NCI-H526 (cell line): Measurements from ENCODE around the gene JMY.
"Not testable (repeated sequence)": the region's sequence is repeated elsewhere in the genome, so short reads cannot be mapped to it uniquely, and the experiment has no call there.

Experiments
- DNase-seq, 2 experiments: peaks; one replicate each; lab custom pipeline; 2025; lab: John Stamatoyannopoulos, UW

The JMY gene

DNA sequence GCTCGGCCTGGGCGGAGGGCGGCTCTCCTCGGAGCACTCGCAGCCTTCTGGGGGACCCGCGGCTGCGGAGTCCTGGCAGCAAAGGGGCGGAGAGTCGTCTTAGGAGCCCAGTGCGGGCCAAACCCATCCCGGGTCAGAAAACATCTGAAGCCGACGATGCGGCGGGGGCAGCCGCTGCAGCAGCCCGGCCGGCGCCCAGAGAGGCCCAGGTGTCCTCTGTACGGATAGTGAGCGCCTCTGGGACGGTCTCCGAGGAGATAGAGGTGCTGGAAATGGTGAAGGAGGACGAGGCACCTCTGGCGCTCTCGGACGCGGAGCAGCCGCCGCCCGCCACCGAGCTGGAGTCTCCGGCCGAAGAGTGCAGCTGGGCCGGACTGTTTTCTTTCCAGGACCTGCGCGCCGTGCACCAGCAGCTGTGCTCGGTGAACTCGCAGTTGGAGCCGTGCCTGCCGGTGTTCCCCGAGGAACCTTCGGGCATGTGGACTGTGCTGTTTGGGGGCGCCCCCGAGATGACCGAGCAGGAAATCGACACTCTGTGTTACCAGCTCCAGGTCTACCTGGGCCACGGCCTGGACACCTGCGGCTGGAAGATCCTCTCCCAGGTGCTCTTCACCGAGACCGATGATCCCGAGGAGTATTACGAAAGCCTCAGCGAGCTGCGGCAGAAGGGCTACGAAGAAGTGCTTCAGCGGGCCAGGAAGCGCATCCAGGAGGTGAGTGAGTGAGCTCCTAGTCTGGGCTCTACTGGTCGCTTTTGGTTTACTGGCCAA, 1.2 kb downstream of the JMY start:
- DNase-seq = peak; percentile 37 to 71

DNA sequence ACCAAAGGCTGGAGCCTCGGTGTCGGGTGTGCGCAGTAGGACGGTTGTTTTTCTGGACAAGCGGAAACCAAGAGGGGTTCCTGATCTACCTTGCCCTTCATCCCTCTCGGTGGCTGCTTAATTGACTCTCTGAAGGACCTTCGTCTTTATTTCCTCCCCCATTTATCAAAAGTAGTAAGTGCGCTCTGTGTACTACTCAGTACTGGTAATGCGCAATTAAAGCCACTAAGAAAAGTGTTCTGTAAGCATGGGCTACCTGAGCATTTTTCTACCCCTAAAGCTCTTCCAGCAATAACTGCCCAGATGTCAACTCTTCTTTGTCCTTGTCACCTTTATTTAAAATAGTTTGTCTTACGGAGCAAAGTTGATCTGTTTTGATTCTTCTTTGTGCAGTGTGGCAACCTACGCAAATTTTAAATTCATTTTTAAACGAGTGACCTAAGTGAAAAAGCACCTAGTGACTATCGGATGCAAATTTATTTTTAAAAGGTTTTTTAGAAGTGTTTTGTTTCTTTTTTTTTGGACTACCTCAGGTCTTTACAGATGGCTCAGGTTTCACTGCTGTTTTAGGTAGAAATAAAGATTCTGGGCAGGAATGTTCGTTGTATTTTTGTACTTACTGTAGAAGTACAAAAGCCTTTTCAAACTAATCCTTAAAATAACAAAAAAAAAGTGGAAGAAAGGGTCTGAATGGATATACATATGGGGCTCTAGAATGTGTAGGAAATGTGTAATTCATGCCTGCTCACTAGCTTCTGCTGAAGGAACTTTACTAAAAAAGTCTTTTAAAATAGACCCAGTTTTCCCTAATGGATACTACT, 2.0 kb downstream of the JMY start:
- peak in 1 of 2 experiments; percentile 36 for DNase-seq

GRCh38 chr5:79240561-79240960, 4.6 kb downstream of the JMY start:
- DNase-seq = no peak

DNA sequence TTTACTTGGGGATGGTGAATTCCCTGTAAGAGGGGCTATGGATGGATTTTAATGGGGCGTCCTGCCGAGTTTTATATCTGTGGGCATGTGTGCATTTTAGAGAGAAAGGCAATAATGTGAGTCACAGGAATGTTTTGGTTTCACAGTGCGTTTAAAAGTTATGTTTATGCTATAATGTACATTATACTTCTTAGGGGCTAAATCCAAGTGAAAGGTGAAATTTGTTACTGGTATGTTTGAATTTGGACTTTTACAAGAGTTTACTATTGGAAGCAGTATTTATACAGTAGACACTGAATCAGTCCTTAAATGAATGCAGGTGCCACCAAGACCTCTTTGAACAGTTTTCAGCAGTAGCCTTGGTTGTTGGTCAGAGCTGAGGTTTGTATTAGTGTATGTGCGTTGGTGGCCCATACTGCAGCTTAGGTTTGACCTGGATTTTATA, 5.6 kb downstream of the JMY start:
- no peak for DNase-seq

DNA sequence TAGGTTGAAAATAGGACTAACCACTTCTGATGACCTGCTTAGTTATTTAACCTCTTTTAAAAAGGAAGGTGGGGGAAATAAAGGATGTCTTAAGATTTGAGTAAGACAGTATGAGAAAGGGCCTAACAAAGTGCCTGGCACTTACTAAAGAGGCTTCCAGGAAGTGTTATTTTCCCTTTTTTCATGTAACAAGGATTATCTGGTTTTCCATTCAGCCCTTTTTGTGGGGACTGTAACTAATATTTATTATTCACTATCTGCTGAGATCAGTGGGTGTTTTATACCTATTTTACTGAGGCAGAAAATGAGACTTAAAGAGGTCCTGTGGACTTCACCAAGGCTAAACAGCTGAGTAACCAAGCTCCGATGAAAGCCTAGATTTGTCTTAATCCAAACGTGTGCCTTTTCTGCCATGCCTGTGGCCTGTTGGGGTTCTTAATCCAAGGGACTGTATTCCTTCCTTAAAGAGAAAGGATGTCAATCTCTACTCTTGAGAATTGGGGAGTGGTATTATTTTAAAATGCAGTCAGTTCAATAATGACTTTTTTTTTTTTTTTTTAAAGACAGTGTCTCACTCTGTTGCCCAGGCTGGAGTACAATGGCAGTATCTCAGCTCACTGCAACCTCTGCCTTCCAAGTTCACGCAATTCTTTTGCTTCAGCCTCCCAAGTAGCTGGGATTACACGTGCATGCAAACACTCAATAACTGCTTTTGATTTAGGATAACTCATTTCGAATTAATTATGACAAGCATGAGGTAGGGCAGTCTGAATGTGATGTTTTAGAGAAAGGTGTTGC, 6.5 kb downstream of the JMY start:
- DNase-seq = no peak

- DNase-seq = no peak
These were observed 7.3 kb downstream of the JMY start for GRCh38 chr5:79243224-79243623.

DNA sequence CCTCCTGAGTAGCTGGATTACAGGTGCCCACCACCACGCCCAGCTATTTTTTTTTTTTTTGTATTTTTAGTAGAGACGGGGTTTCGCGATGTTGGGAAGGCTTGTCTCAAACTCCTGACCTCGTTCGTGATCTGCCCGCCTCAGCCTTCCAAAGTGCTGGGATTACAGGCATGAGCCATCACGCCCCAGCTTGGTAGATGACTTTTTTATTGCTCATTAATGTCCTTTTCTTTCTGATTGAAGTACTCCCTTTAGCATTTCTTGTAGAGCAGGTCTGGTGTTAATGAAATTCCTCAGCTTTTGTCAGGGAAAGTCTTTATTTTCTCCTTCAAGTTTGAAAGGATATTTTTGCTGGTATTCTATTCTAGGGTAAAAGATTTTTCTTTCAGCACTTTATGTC, 18.1 kb downstream of the JMY start:
- not testable (repeated sequence) for DNase-seq

DNA sequence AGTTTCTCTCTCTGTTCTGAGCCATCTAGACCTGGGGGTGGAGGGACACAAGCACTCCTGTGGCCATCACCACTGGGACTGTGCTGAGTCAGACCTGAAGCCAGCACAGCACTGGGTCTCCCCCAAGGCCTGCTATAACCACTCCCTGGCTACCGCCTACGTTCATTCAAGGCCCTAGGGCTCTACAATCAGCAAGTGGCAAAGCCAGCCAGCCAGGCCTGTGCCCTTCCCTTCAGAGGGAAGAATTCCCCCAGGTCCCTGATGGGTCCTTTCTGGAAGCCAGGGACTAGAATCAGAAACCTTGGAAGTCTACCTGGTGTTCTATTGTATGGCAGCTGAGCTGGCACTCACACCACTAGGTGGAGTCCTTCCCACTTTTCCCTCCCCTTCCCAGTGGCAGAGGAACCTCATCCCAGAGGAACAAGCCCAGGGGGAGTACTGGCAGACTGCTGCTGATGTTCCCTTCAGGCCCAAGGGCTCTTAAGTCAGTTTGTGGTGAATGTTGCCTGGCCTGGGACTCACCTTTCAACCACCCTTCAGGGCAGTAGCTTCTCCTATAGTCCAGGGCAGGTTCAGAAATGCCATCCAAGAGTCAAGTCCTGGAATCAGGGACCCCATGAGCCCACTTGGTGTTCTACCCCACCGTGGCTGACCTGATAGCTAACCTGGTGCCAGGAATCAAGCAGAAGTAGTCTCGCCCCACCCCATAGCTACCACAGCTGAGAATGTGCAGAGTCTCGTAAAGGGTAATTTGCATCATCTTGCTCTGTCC, 20.0 kb downstream of the JMY start:
- peak in 1 of 2 experiments; percentile 51 for DNase-seq

DNA sequence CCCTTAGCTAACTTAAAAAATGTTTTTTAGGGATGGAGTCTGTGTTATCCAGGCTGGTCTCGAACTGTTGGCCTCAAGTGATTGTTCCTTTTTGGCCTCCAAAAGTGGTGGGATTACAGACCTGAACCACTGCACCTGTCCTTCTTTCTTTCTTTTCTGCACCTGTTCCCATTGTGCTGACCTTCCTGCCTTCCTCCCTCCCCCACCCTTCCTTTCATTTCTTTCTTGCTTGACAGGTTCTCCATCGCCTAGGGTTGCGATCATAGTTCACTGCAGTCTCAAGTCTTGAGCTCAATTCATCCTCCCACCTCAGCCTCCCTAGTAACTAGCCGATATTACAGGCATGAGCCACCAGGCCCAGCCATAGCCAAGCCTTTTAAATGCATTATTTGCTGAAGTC, 20.6 kb downstream of the JMY start:
- no peak for DNase-seq

GRCh38 chr5:79257314-79257713, 21.4 kb downstream of the JMY start:
- no peak for DNase-seq

GRCh38 chr5:79258801-79259200, 22.9 kb downstream of the JMY start:
- no peak for DNase-seq

DNA sequence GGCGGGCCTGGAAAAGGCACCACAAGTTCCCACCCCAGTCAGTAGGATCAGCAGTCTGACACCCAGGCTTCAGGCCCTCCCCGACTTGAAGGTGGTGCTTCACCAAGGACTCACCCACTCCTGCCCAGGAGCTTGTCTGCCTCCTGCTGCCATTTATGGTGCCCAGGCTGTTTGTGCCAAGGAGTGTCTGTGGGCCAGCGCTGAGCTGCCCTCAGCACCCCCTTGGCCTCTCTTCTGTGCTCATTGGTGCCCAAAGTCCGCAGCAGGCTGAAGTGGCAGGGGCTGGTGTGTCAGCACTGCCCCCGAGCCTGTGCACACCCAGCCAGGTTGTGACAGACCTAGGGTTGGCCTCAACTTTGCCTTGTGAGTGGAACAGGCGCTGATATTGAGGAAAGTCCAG, 23.5 kb downstream of the JMY start:
- DNase-seq = no peak

- no peak for DNase-seq
These were observed 23.9 kb downstream of the JMY start for GRCh38 chr5:79259810-79260209.

DNA sequence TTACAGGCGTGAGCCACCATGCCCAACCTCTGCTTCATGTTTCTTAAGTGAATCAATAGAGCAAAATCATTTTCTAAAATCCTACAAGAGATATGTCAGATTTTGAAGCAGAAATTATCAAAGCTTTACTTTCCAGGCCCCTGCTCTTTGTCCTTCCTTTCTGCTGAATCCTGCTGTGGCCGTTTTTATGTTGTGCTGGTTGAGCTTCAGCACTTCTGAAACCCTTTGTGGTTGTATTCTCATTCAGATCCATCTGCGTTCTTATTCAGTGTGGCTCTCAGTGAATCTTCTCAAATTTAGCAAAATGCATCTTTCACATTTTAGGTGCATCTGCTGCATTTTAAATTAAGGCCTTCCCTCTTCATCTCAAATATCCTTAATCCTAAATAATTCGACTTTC, 26.0 kb downstream of the JMY start:
- DNase-seq = no peak

DNA sequence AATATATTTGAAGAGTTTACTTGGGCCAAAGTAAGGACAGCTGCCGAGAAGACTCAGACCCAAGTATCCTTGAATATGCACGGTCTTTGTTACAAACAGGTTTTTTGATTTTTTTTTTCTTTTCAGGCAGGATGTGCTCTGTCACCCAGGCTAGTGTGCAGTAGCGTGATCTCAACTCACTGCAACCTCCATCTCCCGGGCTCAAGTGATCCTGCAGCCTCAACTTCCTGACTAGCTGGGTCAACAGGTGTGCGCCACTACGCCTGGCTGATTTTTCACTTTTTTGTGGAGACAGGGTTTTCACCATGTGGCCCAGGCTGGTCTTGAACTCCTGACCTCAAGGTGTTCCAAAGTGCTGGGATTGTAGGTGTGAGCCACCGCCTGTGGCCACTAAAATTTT, 27.4 kb downstream of the JMY start:
- no peak for DNase-seq

DNA sequence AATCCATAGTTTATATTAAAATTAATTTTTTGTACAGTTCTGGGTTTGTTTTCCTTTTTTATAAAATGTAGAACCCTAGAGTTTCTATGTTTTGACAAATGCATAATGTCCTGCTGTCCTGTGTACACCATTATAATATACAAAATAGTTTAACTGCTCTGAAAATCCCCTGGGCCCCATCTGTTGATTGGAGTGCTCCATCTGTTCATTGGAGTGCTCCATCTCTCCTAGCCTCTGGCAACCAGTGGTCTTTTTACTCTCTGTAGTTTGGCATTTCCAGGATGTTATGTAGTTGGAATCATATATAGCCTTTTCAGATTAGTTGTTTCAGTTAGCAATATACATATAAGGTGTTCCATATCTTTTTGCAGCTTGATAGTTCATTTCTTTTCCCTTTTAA, 31.2 kb downstream of the JMY start:
- no peak for DNase-seq

DNA sequence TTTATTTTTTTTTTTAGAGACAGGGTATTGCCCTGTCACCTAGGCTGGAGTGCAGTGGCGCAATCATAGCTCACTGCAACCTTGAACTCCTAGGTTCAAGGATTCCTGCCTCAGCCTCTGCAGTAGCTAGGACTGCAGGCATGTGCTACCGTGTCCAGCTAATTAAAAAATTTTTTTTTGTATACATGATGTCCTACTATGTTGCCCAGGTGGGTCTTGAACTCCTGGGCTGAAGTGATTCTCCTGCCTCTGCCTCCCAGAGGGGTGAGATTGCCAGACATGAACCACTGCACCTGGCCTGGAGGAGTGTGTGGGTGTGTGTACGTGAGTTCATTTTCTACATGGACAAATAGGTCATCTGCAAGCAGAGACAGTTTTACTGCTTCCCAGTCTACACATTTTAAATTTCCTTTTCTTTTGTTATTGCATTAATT, 33.8 kb downstream of the JMY start:
- no peak for DNase-seq

DNA sequence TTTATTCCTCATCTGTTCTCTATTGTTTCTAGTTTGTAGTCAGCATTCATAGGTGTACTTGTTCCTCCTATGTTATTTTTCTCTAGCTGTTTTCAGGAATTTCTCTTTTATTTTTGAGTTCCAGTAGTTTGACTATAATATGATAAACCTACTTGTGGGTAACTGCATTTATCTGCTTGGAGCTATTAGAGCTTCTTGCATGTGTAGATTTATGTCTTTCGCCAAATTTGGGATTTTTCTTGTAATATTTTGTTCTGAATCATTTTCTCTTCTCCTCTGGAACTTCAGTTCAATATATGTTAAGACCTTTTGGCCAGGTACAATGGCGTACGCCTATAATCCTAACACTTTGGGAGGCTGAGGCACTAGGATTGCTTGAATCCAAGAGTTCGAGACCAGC, 37.4 kb downstream of the JMY start:
- no peak for DNase-seq

GRCh38 chr5:79284846-79285245, 48.9 kb downstream of the JMY start:
- DNase-seq = no peak

- no peak for DNase-seq
These were observed 49.4 kb downstream of the JMY start for GRCh38 chr5:79285285-79285684.

GRCh38 chr5:79285833-79286232, 49.9 kb downstream of the JMY start:
- no peak for DNase-seq

DNA sequence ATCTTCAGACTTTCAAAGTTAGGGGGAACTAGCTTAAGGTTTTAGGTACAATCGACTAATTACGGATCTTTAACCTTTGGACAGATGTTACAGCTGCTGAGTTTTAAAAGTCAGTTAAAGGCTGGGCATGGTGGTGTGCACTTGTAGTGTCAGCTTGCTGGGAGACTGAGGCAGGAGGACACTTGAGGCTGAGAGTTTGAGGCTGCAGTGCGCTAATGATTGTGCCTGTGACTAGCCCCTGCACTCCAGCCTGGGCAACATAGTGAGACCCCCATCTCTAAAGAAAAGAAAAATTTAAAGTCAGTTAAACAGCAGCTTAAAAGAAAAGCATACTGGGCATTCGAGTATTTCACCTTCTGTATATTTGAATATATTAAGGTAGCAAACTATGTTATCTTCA, 51.4 kb downstream of the JMY start:
- DNase-seq = no peak
